B cell (primary cell): ENCODE data around the gene GSC2. TPM values are rescaled to one million over a fixed set of nuclear protein-coding genes. Genes with fewer than 3 reads are reported as not detected.

ENCODE experiments used
- ATAC-seq: fragments of 200-7000 bp; cut with Tn5 transposase; one replicate; pipeline ENCODE4 v1.10.0; 2021; ENCODE audit warnings: low read depth, mild to moderate bottlenecking, moderate number of reproducible peaks, moderate library complexity
- CTCF ChIA-PET: fragments of 350-600 bp; sonication (Branson Sonifier 250); formaldehyde crosslinking; loops from one replicate; lab custom pipeline; 2021; ENCODE audit warnings: antibody characterized with exemption, inconsistent platforms; lab: Charles Lee
- POLR2A ChIA-PET: fragments of 350-600 bp; sonication (Branson Sonifier 250); formaldehyde crosslinking; loops from one replicate; lab custom pipeline; 2021; ENCODE audit warnings: antibody characterized with exemption; lab: Charles Lee
- DNase-seq: peaks from one replicate; pipeline ENCODE4 v3.0.0; 2013
- H2AFZ ChIP-seq: 2 replicates; pipeline ENCODE4 v1.6.1; 2012; ENCODE audit warnings: mild to moderate bottlenecking, low read depth, low read length; ENCODE audit not compliant: insufficient read depth, poor library complexity, severe bottlenecking
- H3K27ac ChIP-seq, 2 donors: 1 replicate in 1 of 2; 2 replicates in 1 of 2; pipeline ENCODE4 v1.5.1; 2012 to 2013; ENCODE audit warnings: low read length in 2 of 2, mild to moderate bottlenecking in 2 of 2, moderate library complexity in 1 of 2
- H3K27me3 ChIP-seq, 4 experiments: fragments of 200-600 bp in 1 of 4; sonication (generic) in 1 of 4; replicated peaks in 1 of 4; 1 replicate in 2 of 4; 2 replicates in 2 of 4; pipeline versions ENCODE4 v1.6.1 to v1.7.0; 2013 to 2016; ENCODE audit warnings: low read length in 3 of 4, mild to moderate bottlenecking in 2 of 4, mixed read lengths in 1 of 4, moderate library complexity in 1 of 4; ENCODE audit not compliant: insufficient read depth in 4 of 4, control insufficient read depth in 3 of 4; ENCODE audit errors: control extremely low read depth in 1 of 4
- H3K36me3 ChIP-seq, 2 experiments: replicated peaks in 1 of 2; 1 replicate in 1 of 2; 2 replicates in 1 of 2; pipeline versions ENCODE4 v1.6.1 to v1.7.1; 2013; ENCODE audit warnings: low read length in 1 of 2; ENCODE audit not compliant: insufficient read depth in 2 of 2, control insufficient read depth in 1 of 2; ENCODE audit errors: control extremely low read depth in 1 of 2, extremely low read depth in 1 of 2
- H3K4me1 ChIP-seq, 2 donors: fragments of 200-600 bp in 1 of 2; sonication (generic) in 1 of 2; 1 replicate in 1 of 2; 2 replicates in 1 of 2; pipeline versions ENCODE4 v1.5.1 to v1.6.1; 2013 to 2017; ENCODE audit warnings: low read length in 2 of 2; ENCODE audit not compliant: control insufficient read depth in 2 of 2, insufficient read depth in 2 of 2
- H3K4me2 ChIP-seq: replicated peaks from 2 replicates; pipeline ENCODE3; 2012; ENCODE audit warnings: mild to moderate bottlenecking, low read depth, low read length; ENCODE audit not compliant: poor library complexity, severe bottlenecking
- H3K4me3 ChIP-seq, 5 experiments: fragments of 200-600 bp in 1 of 5; sonication (generic) in 1 of 5; 1 replicate in 3 of 5; 2 replicates in 2 of 5; pipeline versions ENCODE4 v1.5.1 to v1.7.0; 2011 to 2016; ENCODE audit warnings: low read length in 4 of 5, mild to moderate bottlenecking in 4 of 5, low read depth in 2 of 5, control low read depth in 1 of 5, moderate library complexity in 1 of 5; ENCODE audit not compliant: insufficient read depth in 1 of 5; ENCODE audit errors: control extremely low read depth in 1 of 5, extremely low read depth in 1 of 5
- H3K79me2 ChIP-seq: fragments of 200-600 bp; sonication (generic); one replicate; pipeline ENCODE4 v1.6.0; 2016; ENCODE audit warnings: low read length; ENCODE audit not compliant: control insufficient read depth, insufficient read depth
- H3K9ac ChIP-seq: fragments of 200-600 bp; sonication (generic); 2 replicates; pipeline ENCODE4 v1.6.1; 2017; ENCODE audit warnings: mild to moderate bottlenecking, low read length, moderate library complexity
- H3K9me3 ChIP-seq, 3 donors: one replicate each; pipeline versions ENCODE4 v1.6.1 to v1.7.1; 2013; ENCODE audit warnings: low read length in 2 of 3; ENCODE audit not compliant: control insufficient read depth in 2 of 3, insufficient read depth in 1 of 3; ENCODE audit errors: control extremely low read depth in 1 of 3
- H4K20me1 ChIP-seq: 2 replicates; pipeline ENCODE4 v1.6.0; 2012; ENCODE audit warnings: mild to moderate bottlenecking, low read length; ENCODE audit not compliant: insufficient read depth, control insufficient read depth, poor library complexity, severe bottlenecking
- H3K27ac Mint-ChIP-seq: one replicate; pipeline ENCODE4 v1.8.0; 2021; ENCODE audit warnings: mixed read lengths
- H3K27me3 Mint-ChIP-seq: one replicate; pipeline ENCODE4 v1.8.0; 2021; ENCODE audit warnings: mixed read lengths
- H3K4me1 Mint-ChIP-seq: one replicate; pipeline ENCODE4 v1.8.0; 2021; ENCODE audit warnings: mixed read lengths
- H3K4me3 Mint-ChIP-seq: one replicate; pipeline ENCODE4 v1.8.0; 2021; ENCODE audit warnings: mixed read lengths
- H3K9me3 Mint-ChIP-seq: one replicate; pipeline ENCODE4 v1.8.0; 2022; ENCODE audit warnings: mixed read lengths; ENCODE audit not compliant: insufficient read depth
- CTCF ChIP-seq: fragments of 200-600 bp; IDR thresholded peaks from one replicate; pipeline ENCODE4 v1.8.0; 2022; ENCODE audit warnings: antibody characterized with exemption, mild to moderate bottlenecking
- EZH2 ChIP-seq: IDR thresholded peaks from 2 replicates; pipeline ENCODE4 v1.6.1; 2012; ENCODE audit warnings: borderline replicate concordance, low read depth, mild to moderate bottlenecking, moderate library complexity, low read length; ENCODE audit not compliant: insufficient read depth, poor library complexity, severe bottlenecking
- WGBS: methylation state at CpG from one replicate; pipeline ENCODE4 v1.1.5; 2013; ENCODE audit warnings: missing lambda C conversion rate; ENCODE audit not compliant: insufficient coverage; 5-methylcytosine and 5-hydroxymethylcytosine counted together
- intact Hi-C: fragments of 100-400 bp; cut with micrococcal nuclease; formaldehyde crosslinking; loops from one replicate; pipeline ENCODE4 v1.10.0; 2022
- polyA plus RNA-seq: library from polyadenylated mRNA; depleted of rRNA; stranded (reverse); fragments of >200 nt; gene quantifications from 2 replicates; pipeline ENCODE4 v1.2.3, GENCODE V29; 2012
- total RNA-seq, 2 donors: library from RNA; stranded (reverse); fragments of 120-200 nt in 1 of 2; gene quantifications; 1 replicate in 1 of 2; 2 replicates in 1 of 2; pipeline versions ENCODE4 v1.2.3 to v1.2.4, GENCODE V29; 2013 to 2022

Gene GSC2
- total and polyA plus RNA-seq, 2 donors (not counting 1 experiment from before 2014, with no cell fraction given), result not detected

GRCh38 chr22:19178657-19179496 is 28.8 kb upstream of the GSC2 start, which contains the start of gene SLC25A1:
Gene SLC25A1 (minus strand): TSS chr22:19178736. CDS start chr22:19178673, 63 bp downstream.
- ATAC-seq (peak; percentile 80), DNase-seq (peak; percentile 86)
- Mint-ChIP-seq H3K27me3 (no peaks in the 10 kb centered on the region), H3K4me1 (peaks cover 35% of the 10 kb centered on the region), H3K27ac (peak within 1 kb of the TSS; percentile 89), H3K4me3 (peak within 1 kb of the TSS; percentile 87), H3K9me3 (no peaks in the 10 kb centered on the region)
- Histone ChIP-seq H4K20me1 (peaks cover 29% of the 10 kb centered on the region), H3K36me3 (peaks cover 0 to 4% of the 10 kb centered on the region in 2 experiments), H3K4me2 (peak within 1 kb of the TSS; percentile 82), H3K4me3 (peak within 1 kb of the TSS; percentile 18 to 76 (median 66)), H3K9ac (peak within 1 kb of the TSS; percentile 71), H3K27ac (peak within 1 kb of the TSS in 1 of 2 donors; percentile 58), H3K79me2 (peaks cover 12% of the 10 kb centered on the region), H3K4me1 (peaks cover 20 to 40% of the 10 kb centered on the region in 2 donors), H3K27me3 (no peaks in the 10 kb centered on the region), H2AFZ (peak within 1 kb of the TSS; percentile 78), H3K9me3 (peaks cover 0 to 3% (median 0%) of the 10 kb centered on the region in 3 donors)
- intact Hi-C loops, result loop anchor here (1.0 to 2.0 kb wide), 8 partner anchors 35 to 1120 kb away; partner anchors contain the start of genes CDC45, CLTCL1, DGCR2 and ESS2
- under 1% methylated on average over 84 of the region's 86 CpGs for WGBS
- TF ChIP-seq EZH2 (no peak), CTCF (no peak)
- CTCF ChIA-PET, result interaction anchor here (0.6 to 4.4 kb wide), 15 partner anchors 33 to 453 kb away, joined by 3 to 27 read pairs (median 4); partner anchors contain the start of gene ESS2
- POLR2A ChIA-PET, result interaction anchor here (1.2 to 1.9 kb wide), 5 partner anchors 34 to 268 kb away, joined by 3 to 8 read pairs (median 4); partner anchors contain the start of genes C22orf39, ESS2, HIRA and MRPL40
